HCT116 (cell line): ENCODE data around the gene SUPT6H. TPM values are rescaled to one million over a fixed set of nuclear protein-coding genes. Genes with fewer than 3 reads are reported as not detected.

Experiments
- ATAC-seq: fragments of 200-7000 bp; cut with Tn5 transposase; 2 replicates; pipeline ENCODE4 v1.9.1; 2020; ENCODE audit warnings: mild to moderate bottlenecking, moderate library complexity
- BruUV-seq: library from RNA; stranded (reverse); fragments of 400-500 nt; replicated peaks from 2 replicates; lab custom pipeline; 2021; lab: Mats Ljungman, UMichigan
- CTCF ChIA-PET: fragments of 300-600 bp; sonication (Branson Sonifier 250); formaldehyde crosslinking; loops from one replicate; lab custom pipeline; 2021; ENCODE audit warnings: antibody characterized with exemption; lab: Charles Lee
- POLR2A ChIA-PET: fragments of 300-600, 350-600 bp; sonication (Branson Sonifier 250); formaldehyde crosslinking; loops from one replicate; lab custom pipeline; 2021; ENCODE audit warnings: antibody characterized with exemption; lab: Charles Lee
- RAD21 ChIA-PET, 2 experiments: fragments of 300-600 bp; sonication (Branson Sonifier 250); formaldehyde crosslinking; loops; one replicate each; lab custom pipeline; 2023; ENCODE audit warnings: low total read pairs in 2 of 2; ENCODE audit not compliant: uncharacterized antibody in 2 of 2, unreplicated experiment in 2 of 2, low non-redundant PET in 1 of 2; lab: Charles Lee
- DNase-seq: peaks from one replicate; pipeline ENCODE4 v3.0.0-alpha.2; 2010; ENCODE audit warnings: low read depth, low spot score
- H2AFZ ChIP-seq: fragments of 200-600 bp; shearing (Covaris generic), sonication (generic); 2 replicates; pipeline ENCODE4 v1.6.1; 2017; ENCODE audit warnings: low read depth, mixed run types, mixed read lengths, antibody characterized with exemption, low read length; ENCODE audit not compliant: poor library complexity, severe bottlenecking
- H3K27ac ChIP-seq: 2 replicates; pipeline ENCODE4 v1.5.1; 2012; ENCODE audit warnings: low read depth, low read length
- H3K27me3 ChIP-seq: fragments of 200-600 bp; sonication (generic); 2 replicates; pipeline ENCODE4 v1.6.1; 2016; ENCODE audit warnings: mixed run types, low read length, mixed read lengths; ENCODE audit not compliant: insufficient read depth
- H3K36me3 ChIP-seq, 2 experiments: fragments of 200-500 bp in 1 of 2; fragments of 200-600 bp in 1 of 2; sonication (Bioruptor generic) in 1 of 2; sonication (generic) in 1 of 2; 2 replicates each; pipeline versions ENCODE4 v1.5.1 to v1.6.1; 2014 to 2016; ENCODE audit warnings: low read length in 2 of 2, inconsistent platforms in 1 of 2, mixed read lengths in 1 of 2, mixed run types in 1 of 2; ENCODE audit not compliant: insufficient read depth in 2 of 2, control insufficient read depth in 1 of 2
- H3K4me1 ChIP-seq, 2 experiments: fragments of 200-600 bp in 1 of 2; sonication (generic) in 1 of 2; 2 replicates each; pipeline versions ENCODE4 v1.5.1 to v1.6.1; 2012 to 2017; ENCODE audit warnings: low read length in 2 of 2, inconsistent platforms in 1 of 2, mild to moderate bottlenecking in 1 of 2, mixed read lengths in 1 of 2, mixed run types in 1 of 2, moderate library complexity in 1 of 2; ENCODE audit not compliant: insufficient read depth in 2 of 2, control insufficient read depth in 1 of 2
- H3K4me2 ChIP-seq: fragments of 200-600 bp; sonication (generic); 2 replicates; pipeline ENCODE4 v1.6.1; 2017; ENCODE audit warnings: mixed run types, low read length, mixed read lengths
- H3K4me3 ChIP-seq, 2 experiments: fragments of 200-600 bp in 1 of 2; sonication (generic) in 1 of 2; replicated peaks in 1 of 2; 2 replicates each; pipeline ENCODE4 v1.5.1; 2011 to 2016; ENCODE audit warnings: low read length in 2 of 2, control low read depth in 1 of 2, low read depth in 1 of 2, mild to moderate bottlenecking in 1 of 2, mixed read lengths in 1 of 2, mixed run types in 1 of 2
- H3K79me2 ChIP-seq: fragments of 200-600 bp; sonication (generic); 2 replicates; pipeline ENCODE4 v1.6.1; 2017; ENCODE audit warnings: mild to moderate bottlenecking, mixed run types, low read length, moderate library complexity, mixed read lengths; ENCODE audit not compliant: insufficient read depth
- H3K9ac ChIP-seq: fragments of 200-600 bp; sonication (generic); 2 replicates; pipeline ENCODE4 v1.6.1; 2016; ENCODE audit warnings: low read length, mixed read lengths
- H3K9me2 ChIP-seq: fragments of 200-600 bp; sonication (generic), shearing (Covaris generic); 2 replicates; pipeline ENCODE4 v1.6.1; 2017; ENCODE audit warnings: mixed run types, mild to moderate bottlenecking, moderate library complexity; ENCODE audit not compliant: insufficient read depth
- H3K9me3 ChIP-seq, 2 experiments: fragments of 200-500 bp in 1 of 2; fragments of 200-600 bp in 1 of 2; sonication (Bioruptor generic) in 1 of 2; sonication (generic) in 1 of 2; 2 replicates each; pipeline ENCODE4 v1.6.1; 2014 to 2017; ENCODE audit warnings: low read length in 2 of 2, mixed read lengths in 2 of 2, inconsistent platforms in 1 of 2, low read depth in 1 of 2, mild to moderate bottlenecking in 1 of 2, mixed run types in 1 of 2, moderate library complexity in 1 of 2; ENCODE audit not compliant: control insufficient read depth in 1 of 2, insufficient read depth in 1 of 2
- H4K20me1 ChIP-seq: fragments of 200-600 bp; sonication (generic), shearing (Covaris generic); 2 replicates; pipeline ENCODE4 v1.6.1; 2017; ENCODE audit warnings: mixed run types, mild to moderate bottlenecking, moderate library complexity; ENCODE audit not compliant: insufficient read depth
- ATF3 ChIP-seq: IDR thresholded peaks from 2 replicates; pipeline ENCODE4 v1.6.1; 2012
- CEBPB ChIP-seq: IDR thresholded peaks from 2 replicates; pipeline ENCODE4 v1.6.1; 2012; ENCODE audit warnings: low read depth
- CTCF ChIP-seq, 3 experiments: fragments of 200-600 bp in 1 of 3; sonication (generic) in 1 of 3; IDR thresholded peaks in 2 of 3; conservative IDR thresholded peaks in 1 of 3; 2 replicates each; pipeline ENCODE4 v1.5.1; 2012 to 2017; ENCODE audit warnings: low read depth in 2 of 3, low read length in 2 of 3, antibody characterized with exemption in 1 of 3, borderline replicate concordance in 1 of 3, control low read depth in 1 of 3, mild to moderate bottlenecking in 1 of 3, mixed read lengths in 1 of 3, mixed run types in 1 of 3, moderate library complexity in 1 of 3; ENCODE audit not compliant: insufficient read depth in 1 of 3
- EGR1 ChIP-seq: IDR thresholded peaks from 2 replicates; pipeline ENCODE4 v1.6.1; 2012; ENCODE audit warnings: low read depth
- ELF1 ChIP-seq: IDR thresholded peaks from 2 replicates; pipeline ENCODE4 v1.6.1; 2012; ENCODE audit warnings: low read depth, borderline replicate concordance
- EZH2phosphoT487 ChIP-seq: fragments of 200-600 bp; IDR thresholded peaks from 2 replicates; pipeline ENCODE4 v1.6.1; 2018; ENCODE audit warnings: antibody characterized with exemption, borderline replicate concordance
- JUND ChIP-seq: IDR thresholded peaks from 2 replicates; pipeline ENCODE4 v1.6.1; 2012
- MAX ChIP-seq: IDR thresholded peaks from 2 replicates; pipeline ENCODE4 v1.6.1; 2012
- RAD21 ChIP-seq: IDR thresholded peaks from 2 replicates; pipeline ENCODE4 v1.6.1; 2012; ENCODE audit warnings: low read depth, mild to moderate bottlenecking
- TCF7L2 ChIP-seq: IDR thresholded peaks from 2 replicates; pipeline ENCODE4 v1.7.0; 2011; ENCODE audit warnings: borderline replicate concordance, inconsistent platforms; ENCODE audit not compliant: insufficient read depth, insufficient read length; ENCODE audit errors: extremely low read depth
- intact Hi-C: fragments of 100-400 bp; cut with micrococcal nuclease; formaldehyde crosslinking; loops from 2 replicates; pipeline ENCODE4 v1.10.0; 2022
- total RNA-seq: library from RNA; stranded (reverse); gene quantifications from one replicate; pipeline ENCODE4 v1.2.1, GENCODE V29; 2021; ENCODE audit not compliant: unreplicated experiment

Gene SUPT6H
- total RNA-seq, 1 experiment from 2014 or later, result 62.1 TPM

- no peak for DNase-seq
- ATAC-seq, result peak; percentile 84
- no peaks in the 10 kb centered on the region for H3K79me2 ChIP-seq
- no peaks in the 10 kb centered on the region for H3K27me3 ChIP-seq
- no peak overlapping the region for H2AFZ ChIP-seq
- TF ChIP-seq RAD21 (peak; percentile 52), CEBPB (no peak), CTCF (IDR thresholded peaks at IDR 0.05 in 2 of 3, conservative IDR thresholded peaks at IDR 0.05 in 1 of 3; ENCODE audit: borderline replicate concordance in 1 of 3, insufficient read depth in 1 of 3, low read depth in 2 of 3, low read length in 2 of 3) (peak; percentile 42 to 84 (median 82); a peak in 5 of 6 replicates)
- ChIA-PET POLR2A (no interaction called here), RAD21 (no interaction called here), CTCF (interaction anchor here (1.0 to 1.5 kb wide), 3 partner anchors 11 to 17 kb away, joined by 3 read pairs; no protein-coding TSS in a partner anchor)
- peaks cover 43 to 56% of the 10 kb centered on the region in 2 experiments for H3K36me3 ChIP-seq
- H3K4me3 ChIP-seq, result no peak overlapping the region
- no peaks in the 10 kb centered on the region for H3K4me1 ChIP-seq
- no peak overlapping the region for H3K4me2 ChIP-seq
- no peak overlapping the region for H3K27ac ChIP-seq
- H3K9me3 ChIP-seq, result no peaks in the 10 kb centered on the region
- H3K9ac ChIP-seq, result no peak overlapping the region
- no peaks in the 10 kb centered on the region for H4K20me1 ChIP-seq
- BruUV-seq, result no TSS peak
- intact Hi-C loops, result loop anchor here (1.0 kb wide), 1 partner anchor 119 kb away; no protein-coding TSS in a partner anchor
- no peaks in the 10 kb centered on the region for H3K9me2 ChIP-seq
Observed at GRCh38 chr17:28612936-28613872, 48.8 kb upstream of the SUPT6H start.

GRCh38 chr17:28613931-28614381 is 48.0 kb upstream of the SUPT6H start, which contains the start of gene RSKR:
Gene RSKR, minus strand, starts transcription at chr17:28614185. Its CDS starts 24 bp downstream, at chr17:28614161.
- ChIA-PET RAD21 (no interaction called here), POLR2A (no interaction called here), CTCF (interaction anchor here (1.4 kb wide), 1 partner anchor 10 kb away, joined by 3 read pairs; no protein-coding TSS in a partner anchor)
- Histone ChIP-seq H3K27me3 (no peaks in the 10 kb centered on the region), H3K79me2 (no peaks in the 10 kb centered on the region), H3K4me3 (no peak within 1 kb of the TSS), H3K9ac (no peak within 1 kb of the TSS), H3K9me2 (no peaks in the 10 kb centered on the region), H3K9me3 (no peaks in the 10 kb centered on the region), H3K4me2 (no peak within 1 kb of the TSS), H3K4me1 (no peaks in the 10 kb centered on the region), H4K20me1 (no peaks in the 10 kb centered on the region), H3K27ac (no peak within 1 kb of the TSS), H2AFZ (no peak within 1 kb of the TSS), H3K36me3 (peaks cover 50 to 64% of the 10 kb centered on the region in 2 experiments)
- ATAC-seq, result no peak
- intact Hi-C loops, result loop anchor here (1.0 kb wide), 1 partner anchor 120 kb away; no protein-coding TSS in a partner anchor
- no peak for DNase-seq
- no TSS peak for BruUV-seq
- TF ChIP-seq ELF1 (no peak), EGR1 (no peak), JUND (no peak), ATF3 (no peak), RAD21 (no peak), MAX (no peak), EZH2phosphoT487 (no peak), TCF7L2 (no peak), CTCF (IDR thresholded peaks at IDR 0.05 in 2 of 3, conservative IDR thresholded peaks at IDR 0.05 in 1 of 3; ENCODE audit: borderline replicate concordance in 1 of 3, insufficient read depth in 1 of 3, low read depth in 2 of 3, low read length in 2 of 3) (no peak)
